Lower leg skin (tissue), 3 donors: ENCODE measurements around the gene CYP2A7.

Experiments
- CTCF ChIP-seq, 3 donors: fragments of 450-650 bp; IDR thresholded peaks; one replicate each; pipeline ENCODE4 v1.5.1; 2016; ENCODE audit warnings: antibody characterized with exemption in 3 of 3, mild to moderate bottlenecking in 3 of 3, moderate library complexity in 2 of 3
- POLR2A ChIP-seq, 2 donors: fragments of 450-650 bp; IDR thresholded peaks; one replicate each; pipeline ENCODE4 v1.6.1; 2016 to 2017; ENCODE audit warnings: antibody characterized with exemption in 2 of 2, mild to moderate bottlenecking in 1 of 2, moderate library complexity in 1 of 2

GRCh38 chr19:40906512-40906911 is 24.5 kb upstream of the CYP2A7 start:
- TF ChIP-seq CTCF (IDR thresholded peaks at IDR 0.05), result no peak
- no peak for TF ChIP-seq POLR2A (IDR thresholded peaks at IDR 0.05)
